SK-N-SH treated with all-trans-retinoic acid at 6 μM for 48 hours (cell line): ENCODE measurements around the gene PEAK3.

Experiments used
- CSDC2 ChIP-seq: fragments of 250-450 bp; sonication (Bioruptor Pico); IDR thresholded peaks from 2 replicates; pipeline ENCODE4 v1.5.0; 2020; ENCODE audit warnings: mild to moderate bottlenecking, moderate library complexity
- OSR1 ChIP-seq: fragments of 250-450 bp; sonication (Bioruptor Pico); IDR thresholded peaks from 2 replicates; pipeline ENCODE4 v1.8.0; 2022; ENCODE audit warnings: moderate library complexity, mild to moderate bottlenecking, inconsistent platforms
- PATZ1 ChIP-seq: fragments of 250-450 bp; sonication (Bioruptor Pico); IDR thresholded peaks from 2 replicates; pipeline ENCODE4 v1.8.0; 2020; ENCODE audit warnings: mild to moderate bottlenecking, moderate library complexity, borderline replicate concordance
- PPARA ChIP-seq: fragments of 250-450 bp; sonication (Bioruptor Pico); IDR thresholded peaks from 2 replicates; pipeline ENCODE4 v1.5.0; 2020; ENCODE audit warnings: mild to moderate bottlenecking, borderline replicate concordance
- RARB ChIP-seq: fragments of 250-450 bp; sonication (Bioruptor Pico); IDR thresholded peaks from 2 replicates; pipeline ENCODE4 v1.8.0; 2021; ENCODE audit warnings: mild to moderate bottlenecking, moderate library complexity
- TSHZ2 ChIP-seq: fragments of 250-450 bp; sonication (Bioruptor Pico); IDR thresholded peaks from 2 replicates; pipeline ENCODE4 v1.5.0; 2020; ENCODE audit warnings: mild to moderate bottlenecking, moderate library complexity
- ZFP3 ChIP-seq: fragments of 250-450 bp; sonication (Bioruptor Pico); IDR thresholded peaks from 2 replicates; pipeline ENCODE4 v1.5.0; 2020; ENCODE audit warnings: mild to moderate bottlenecking, moderate library complexity
- ZFP30 ChIP-seq: fragments of 450-650 bp; formaldehyde crosslinking; IDR thresholded peaks from 2 replicates; pipeline ENCODE4 v1.5.0; 2022; ENCODE audit warnings: mild to moderate bottlenecking, moderate library complexity
- TF ChIP-seq, protein P1 (sequence below): fragments of 250-450 bp; sonication (Bioruptor Pico); IDR thresholded peaks from 2 replicates; pipeline ENCODE4 v1.8.0; 2021; ENCODE audit warnings: low read depth, mild to moderate bottlenecking, moderate library complexity, borderline replicate concordance

GRCh38 chr19:2319551-2319950 lies 37.6 kb upstream of the PEAK3 start:
- TF ChIP-seq RARB (CRISPR knock-in tag) (no peak), TSHZ2 (no peak), PATZ1 (CRISPR knock-in tag) (no peak), OSR1 (CRISPR knock-in tag) (no peak), PPARA (CRISPR knock-in tag) (no peak), ZFP3 (CRISPR knock-in tag) (no peak), CSDC2 (CRISPR knock-in tag) (no peak), ZFP30 (CRISPR knock-in tag) (no peak)
- TF ChIP-seq, protein P1, sequence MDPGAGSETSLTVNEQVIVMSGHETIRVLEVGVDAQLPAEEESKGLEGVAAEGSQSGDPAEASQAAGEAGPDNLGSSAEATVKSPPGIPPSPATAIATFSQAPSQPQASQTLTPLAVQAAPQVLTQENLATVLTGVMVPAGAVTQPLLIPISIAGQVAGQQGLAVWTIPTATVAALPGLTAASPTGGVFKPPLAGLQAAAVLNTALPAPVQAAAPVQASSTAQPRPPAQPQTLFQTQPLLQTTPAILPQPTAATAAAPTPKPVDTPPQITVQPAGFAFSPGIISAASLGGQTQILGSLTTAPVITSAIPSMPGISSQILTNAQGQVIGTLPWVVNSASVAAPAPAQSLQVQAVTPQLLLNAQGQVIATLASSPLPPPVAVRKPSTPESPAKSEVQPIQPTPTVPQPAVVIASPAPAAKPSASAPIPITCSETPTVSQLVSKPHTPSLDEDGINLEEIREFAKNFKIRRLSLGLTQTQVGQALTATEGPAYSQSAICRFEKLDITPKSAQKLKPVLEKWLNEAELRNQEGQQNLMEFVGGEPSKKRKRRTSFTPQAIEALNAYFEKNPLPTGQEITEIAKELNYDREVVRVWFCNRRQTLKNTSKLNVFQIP (CRISPR knock-in tag) = no peak
